Colonic mucosa (tissue), 4 donors: ENCODE results near the gene PARD3B. TPM values are rescaled to one million over a fixed set of nuclear protein-coding genes. Genes with fewer than 3 reads are reported as not detected.

Source experiments
- DNase-seq: peaks from one replicate; pipeline ENCODE4 v3.0.0-alpha.2; 2020
- H3K27ac ChIP-seq: fragments of 200-600 bp; one replicate; pipeline ENCODE4 v1.8.0; 2021
- H3K27me3 ChIP-seq: fragments of 200-600 bp; one replicate; pipeline ENCODE4 v1.8.0; 2021
- H3K36me3 ChIP-seq: fragments of 200-600 bp; one replicate; pipeline ENCODE4 v1.8.0; 2021
- H3K4me1 ChIP-seq: fragments of 200-600 bp; one replicate; pipeline ENCODE4 v1.8.0; 2021; ENCODE audit warnings: mild to moderate bottlenecking
- H3K4me3 ChIP-seq: fragments of 200-600 bp; one replicate; pipeline ENCODE4 v1.8.0; 2021
- H3K9ac ChIP-seq, 2 donors: one replicate each; pipeline ENCODE4 v1.7.0; 2013; ENCODE audit warnings: control low read depth in 2 of 2, low read depth in 2 of 2, low read length in 2 of 2
- H3K9me3 ChIP-seq: fragments of 200-600 bp; one replicate; pipeline ENCODE4 v1.8.0; 2021
- CTCF ChIP-seq: fragments of 200-600 bp; IDR thresholded peaks from one replicate; pipeline ENCODE4 v1.8.0; 2022; ENCODE audit warnings: antibody characterized with exemption, mild to moderate bottlenecking
- intact Hi-C: fragments of 100-400 bp; cut with DNase I; formaldehyde crosslinking; loops from one replicate; pipeline ENCODE4 v1.14.1; 2022
- total RNA-seq, 2 donors: library from RNA; stranded (reverse); fragmentation: NEBNext Ultra II Directional in 1 of 2; extraction: Animal tissue kit (Norgen Biotek cat#: 25700) in 1 of 2; gene quantifications; one replicate each; pipeline ENCODE4 v1.2.1, GENCODE V29; 2021
- donor health status: healthy.
- donor health status: DM: no; HTN: no; CAD: no.
- donor health status: DM: no; HTN: no; CAD: no.

PARD3B gene
- total RNA-seq, 2 donors from 2014 or later, result 20.0 to 24.2 TPM

GRCh38 chr2:204945376-204945775 is 400.1 kb downstream of the PARD3B start:
- H3K9ac ChIP-seq, result no peak overlapping the region
- no peak overlapping the region for H3K4me3 ChIP-seq
- H3K4me1 ChIP-seq, result no peaks in the 10 kb centered on the region
- TF ChIP-seq CTCF, result no peak
- H3K36me3 ChIP-seq, result no peaks in the 10 kb centered on the region
- no peaks in the 10 kb centered on the region for H3K9me3 ChIP-seq
- H3K27ac ChIP-seq, result no peak overlapping the region
- DNase-seq, result no peak
- H3K27me3 ChIP-seq, result no peaks in the 10 kb centered on the region
- intact Hi-C loops, result no loop called here

- Histone ChIP-seq H3K9ac (no peak overlapping the region), H3K9me3 (no peaks in the 10 kb centered on the region), H3K4me3 (no peak overlapping the region), H3K27ac (no peak overlapping the region), H3K36me3 (no peaks in the 10 kb centered on the region), H3K4me1 (no peaks in the 10 kb centered on the region), H3K27me3 (no peaks in the 10 kb centered on the region)
- no peak for DNase-seq
- intact Hi-C loops, result no loop called here
- no peak for TF ChIP-seq CTCF
Measured at GRCh38 chr2:204946892-204947291, 401.6 kb downstream of the PARD3B start.

- intact Hi-C loops, result no loop called here
- Histone ChIP-seq H3K4me1 (no peaks in the 10 kb centered on the region), H3K9ac (no peak overlapping the region), H3K36me3 (no peaks in the 10 kb centered on the region), H3K27ac (no peak overlapping the region), H3K4me3 (no peak overlapping the region), H3K9me3 (no peaks in the 10 kb centered on the region), H3K27me3 (no peaks in the 10 kb centered on the region)
- no peak for TF ChIP-seq CTCF
- no peak for DNase-seq
Measured at GRCh38 chr2:204947405-204947804, 402.1 kb downstream of the PARD3B start.

- Histone ChIP-seq H3K9ac (no peak overlapping the region), H3K27me3 (no peaks in the 10 kb centered on the region), H3K9me3 (no peaks in the 10 kb centered on the region), H3K27ac (no peak overlapping the region), H3K4me1 (no peaks in the 10 kb centered on the region), H3K4me3 (no peak overlapping the region), H3K36me3 (no peaks in the 10 kb centered on the region)
- intact Hi-C loops, result no loop called here
- TF ChIP-seq CTCF, result no peak
- DNase-seq, result no peak
Measured at GRCh38 chr2:204948024-204948763, 402.9 kb downstream of the PARD3B start.

GRCh38 chr2:204948822-204949221 is 403.5 kb downstream of the PARD3B start:
- Histone ChIP-seq H3K36me3 (no peaks in the 10 kb centered on the region), H3K27me3 (no peaks in the 10 kb centered on the region), H3K4me3 (no peak overlapping the region), H3K9ac (no peak overlapping the region), H3K27ac (no peak overlapping the region), H3K4me1 (no peaks in the 10 kb centered on the region), H3K9me3 (no peaks in the 10 kb centered on the region)
- TF ChIP-seq CTCF, result no peak
- intact Hi-C loops, result no loop called here
- no peak for DNase-seq
